Gastrocnemius medialis (tissue), 4 donors: ENCODE measurements around the gene ZNF423. TPM values are rescaled to one million over a fixed set of nuclear protein-coding genes. Genes with fewer than 3 reads are reported as not detected.

ENCODE experiments used
- ATAC-seq, 2 donors: fragments of 150-250 bp; one replicate each; pipeline ENCODE4 v1.9.1; 2016
- DNase-seq, 2 donors: peaks; one replicate each; pipeline ENCODE4 v3.0.0-alpha.2; 2019
- H3K27ac ChIP-seq, 4 donors: fragments of 200-600 bp; sonication (generic); 1 replicate in 1 of 4; 2 replicates in 3 of 4; pipeline ENCODE4 v1.5.1; 2016 to 2018; ENCODE audit warnings: mild to moderate bottlenecking in 2 of 4, moderate library complexity in 1 of 4
- H3K27me3 ChIP-seq, 3 donors: fragments of 200-600 bp; sonication (generic) in 2 of 3; 1 replicate in 1 of 3; 2 replicates in 2 of 3; pipeline versions ENCODE4 v1.5.1 to v1.6.0; 2016 to 2019; ENCODE audit warnings: mild to moderate bottlenecking in 1 of 3, moderate library complexity in 1 of 3
- H3K36me3 ChIP-seq, 2 donors: fragments of 200-600 bp; sonication (generic) in 1 of 2; one replicate each; pipeline ENCODE4 v1.5.1; 2017 to 2018
- H3K4me1 ChIP-seq, 2 donors: fragments of 200-600 bp; sonication (generic) in 1 of 2; one replicate each; pipeline ENCODE4 v1.5.1; 2016 to 2017; ENCODE audit warnings: mild to moderate bottlenecking in 2 of 2
- H3K4me3 ChIP-seq, 4 donors: fragments of 200-600 bp; sonication (generic) in 3 of 4; 1 replicate in 1 of 4; 2 replicates in 3 of 4; pipeline ENCODE4 v1.5.1; 2016 to 2019; ENCODE audit warnings: mild to moderate bottlenecking in 2 of 4
- H3K9me3 ChIP-seq, 3 donors: fragments of 200-600 bp; sonication (generic) in 2 of 3; 1 replicate in 1 of 3; 2 replicates in 2 of 3; pipeline ENCODE4 v1.5.1; 2016 to 2019
- CTCF ChIP-seq, 5 experiments: fragments of 450-650 bp in 3 of 5; fragments of 200-600 bp in 2 of 5; sonication (generic) in 2 of 5; IDR thresholded peaks in 4 of 5; conservative IDR thresholded peaks in 1 of 5; 1 replicate in 4 of 5; 2 replicates in 1 of 5; pipeline ENCODE4 v1.5.1; 2016 to 2019; ENCODE audit warnings: antibody characterized with exemption in 5 of 5, mild to moderate bottlenecking in 3 of 5, moderate library complexity in 3 of 5
- POLR2A ChIP-seq, 2 donors: fragments of 450-650 bp; IDR thresholded peaks; one replicate each; pipeline ENCODE4 v1.6.1; 2017; ENCODE audit warnings: antibody characterized with exemption in 2 of 2, mild to moderate bottlenecking in 2 of 2, moderate library complexity in 2 of 2
- in situ Hi-C, 4 donors: fragments of 200-750 bp; cut with MboI; loops; one replicate each; pipeline versions ENCODE4 v1.15.0 to v1.8.0; 2017; ENCODE audit warnings: low sequenced_read_pairs in 4 of 4
- intact Hi-C: fragments of 100-400 bp; cut with DNase I; formaldehyde crosslinking; loops from one replicate; pipeline ENCODE4 v1.15.1; 2023; ENCODE audit warnings: low total_unique reads
- total RNA-seq, 4 donors: library from RNA; depleted of rRNA; stranded (reverse); fragments of >200 nt; gene quantifications; one replicate each; pipeline versions ENCODE4 v1.1.0 to v1.2.3, GENCODE V29; 2016

The ZNF423 gene
- total RNA-seq, 4 donors from 2014 or later = 8.4 to 15.8 (median 12.5) TPM

DNA sequence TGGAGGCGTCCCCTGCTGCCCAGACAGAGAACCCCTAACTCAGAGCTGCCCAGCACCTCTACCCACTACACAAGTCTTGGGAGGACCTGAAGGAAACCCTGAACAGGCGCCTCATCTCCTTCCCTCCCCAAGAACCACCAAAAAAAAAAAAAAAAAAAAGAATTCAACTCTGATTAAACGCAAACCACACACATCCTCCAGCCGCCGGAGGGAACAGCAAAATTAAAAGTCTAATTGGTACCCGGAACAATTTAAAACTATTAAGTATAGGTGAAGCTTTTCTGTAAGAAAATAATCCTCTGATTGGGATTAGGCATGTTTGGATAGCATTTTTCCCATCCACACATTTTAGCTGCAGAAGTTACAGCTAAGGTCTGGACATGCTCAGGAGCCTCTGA, 202.7 kb downstream of the ZNF423 start:
- DNase-seq (no peak), ATAC-seq (no peak)
- Histone ChIP-seq H3K4me3 (no peak overlapping the region), H3K36me3 (no peaks in the 10 kb centered on the region), H3K27ac (no peak overlapping the region), H3K27me3 (no peaks in the 10 kb centered on the region), H3K9me3 (no peaks in the 10 kb centered on the region), H3K4me1 (no peaks in the 10 kb centered on the region)
- in situ Hi-C loops = no loop called here
- intact Hi-C loops = no loop called here
- TF ChIP-seq POLR2A (IDR thresholded peaks at IDR 0.05) = no peak
- no peak for TF ChIP-seq CTCF (IDR thresholded peaks at IDR 0.05 in 4 of 5, conservative IDR thresholded peaks at IDR 0.05 in 1 of 5)

GRCh38 chr16:49652456-49653172, 203.3 kb downstream of the ZNF423 start:
- in situ Hi-C loops = no loop called here
- Histone ChIP-seq H3K36me3 (no peaks in the 10 kb centered on the region), H3K9me3 (peaks cover 0 to 3% (median 0%) of the 10 kb centered on the region in 3 donors), H3K27me3 (no peaks in the 10 kb centered on the region), H3K27ac (peak overlapping the region in 3 of 4 donors; percentile 19 to 44 (median 32)), H3K4me3 (no peak overlapping the region), H3K4me1 (no peaks in the 10 kb centered on the region)
- peak in 1 of 2 donors; percentile 36 for DNase-seq
- peak in 1 of 2 donors; percentile 47 for ATAC-seq
- TF ChIP-seq CTCF (IDR thresholded peaks at IDR 0.05 in 4 of 5, conservative IDR thresholded peaks at IDR 0.05 in 1 of 5) = no peak
- no peak for TF ChIP-seq POLR2A (IDR thresholded peaks at IDR 0.05)
- intact Hi-C loops = no loop called here

- no peaks in the 10 kb centered on the region for H3K27me3 ChIP-seq
- no peaks in the 10 kb centered on the region for H3K36me3 ChIP-seq
- TF ChIP-seq CTCF (IDR thresholded peaks at IDR 0.05 in 4 of 5, conservative IDR thresholded peaks at IDR 0.05 in 1 of 5) = no peak
- TF ChIP-seq POLR2A (IDR thresholded peaks at IDR 0.05) = no peak
- intact Hi-C loops (no loop called here), in situ Hi-C loops (no loop called here)
- peak overlapping the region in 3 of 4 donors; percentile 19 to 44 (median 32) for H3K27ac ChIP-seq
- no peaks in the 10 kb centered on the region for H3K4me1 ChIP-seq
- no peak for DNase-seq
- ATAC-seq = no peak
- H3K4me3 ChIP-seq = no peak overlapping the region
- peaks cover 0 to 7% (median 0%) of the 10 kb centered on the region in 3 donors for H3K9me3 ChIP-seq
These were observed 203.9 kb downstream of the ZNF423 start for GRCh38 chr16:49651996-49652395.

DNA sequence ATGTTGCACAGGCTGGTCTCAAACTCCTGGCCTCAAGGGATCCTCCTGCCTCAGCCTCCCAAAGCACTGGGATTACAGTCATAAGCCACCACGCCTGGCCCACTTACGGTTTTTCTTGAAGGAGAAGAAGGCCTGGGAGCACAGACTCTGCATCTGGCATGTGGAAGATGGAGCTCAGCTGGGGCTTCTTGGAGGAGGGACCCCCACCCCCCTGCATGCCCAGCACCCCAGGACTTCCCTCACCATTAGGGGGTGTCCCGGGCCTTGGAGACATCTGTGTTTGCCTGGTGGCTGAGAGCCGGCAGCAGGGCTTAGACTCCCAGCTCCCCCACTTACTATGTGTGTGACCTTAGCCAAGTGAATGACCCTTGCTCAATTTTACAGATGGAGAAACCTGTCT, 204.7 kb downstream of the ZNF423 start:
- no peak overlapping the region for H3K27ac ChIP-seq
- H3K27me3 ChIP-seq = no peaks in the 10 kb centered on the region
- H3K4me1 ChIP-seq = no peaks in the 10 kb centered on the region
- no peak for DNase-seq
- in situ Hi-C loops = no loop called here
- H3K9me3 ChIP-seq = peaks cover 0 to 7% (median 0%) of the 10 kb centered on the region in 3 donors
- intact Hi-C loops = no loop called here
- no peak for TF ChIP-seq POLR2A (IDR thresholded peaks at IDR 0.05)
- no peak for TF ChIP-seq CTCF (IDR thresholded peaks at IDR 0.05 in 4 of 5, conservative IDR thresholded peaks at IDR 0.05 in 1 of 5)
- H3K36me3 ChIP-seq = no peaks in the 10 kb centered on the region
- no peak overlapping the region for H3K4me3 ChIP-seq
- no peak for ATAC-seq
